ENCODE data around the gene PARD3.

PARD3 gene

GRCh38 chr10:34812771-34813170 lies 2.3 kb downstream of the PARD3 start:
- no peak for DNase-seq
- no peaks in the 10 kb centered on the region for H3K9me3 ChIP-seq (ENCODE audit: control insufficient read depth, low read length)
- peaks cover 5% of the 10 kb centered on the region for H3K27me3 ChIP-seq (replicated peaks; ENCODE audit: control insufficient read depth, insufficient read depth, low read length, poor library complexity, severe bottlenecking)
- no peaks in the 10 kb centered on the region for H3K4me1 ChIP-seq (ENCODE audit: control insufficient read depth, insufficient read depth, low read length, poor library complexity, severe bottlenecking)
- H3K36me3 ChIP-seq (ENCODE audit: control insufficient read depth, insufficient read depth, low read length) = no peaks in the 10 kb centered on the region
- no peak overlapping the region for H3K27ac ChIP-seq (ENCODE audit: insufficient read depth, low read length, poor library complexity, severe bottlenecking)
- H3K4me3 ChIP-seq (ENCODE audit: insufficient read depth, low read depth, low read length, poor library complexity, severe bottlenecking) = no peak overlapping the region

DNA sequence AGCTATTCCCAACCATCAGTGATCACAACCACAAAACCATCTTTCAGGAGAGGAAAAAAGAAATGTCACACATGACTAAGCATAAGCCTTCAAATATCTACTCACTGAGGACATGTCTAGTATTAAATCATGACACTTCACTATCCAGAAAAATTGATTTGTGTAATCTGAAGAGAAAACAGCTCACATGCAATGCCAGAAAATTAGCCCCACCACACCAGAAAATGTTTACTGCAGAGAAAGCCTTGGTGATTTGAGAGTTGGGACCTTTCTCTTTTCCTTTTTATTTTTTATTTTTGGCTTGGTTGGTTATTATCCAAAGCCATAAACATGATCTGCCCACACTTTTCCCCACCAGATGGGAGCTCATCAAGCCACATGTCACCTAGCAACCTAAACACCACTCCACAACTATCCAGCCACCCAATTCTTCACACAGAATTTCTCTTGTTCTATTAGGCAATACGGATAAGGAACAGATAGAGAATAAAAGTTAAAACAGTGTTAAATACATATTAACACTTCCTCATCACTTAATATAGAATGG lies 3.1 kb downstream of the PARD3 start:
- Histone ChIP-seq H3K4me3 (ENCODE audit: insufficient read depth, low read depth, low read length, poor library complexity, severe bottlenecking) (no peak overlapping the region), H3K9me3 (ENCODE audit: control insufficient read depth, low read length) (no peaks in the 10 kb centered on the region), H3K36me3 (ENCODE audit: control insufficient read depth, insufficient read depth, low read length) (no peaks in the 10 kb centered on the region), H3K27ac (ENCODE audit: insufficient read depth, low read length, poor library complexity, severe bottlenecking) (no peak overlapping the region), H3K4me1 (ENCODE audit: control insufficient read depth, insufficient read depth, low read length, poor library complexity, severe bottlenecking) (no peaks in the 10 kb centered on the region), H3K27me3 (replicated peaks; ENCODE audit: control insufficient read depth, insufficient read depth, low read length, poor library complexity, severe bottlenecking) (peaks cover 5% of the 10 kb centered on the region)
- DNase-seq = no peak

DNA sequence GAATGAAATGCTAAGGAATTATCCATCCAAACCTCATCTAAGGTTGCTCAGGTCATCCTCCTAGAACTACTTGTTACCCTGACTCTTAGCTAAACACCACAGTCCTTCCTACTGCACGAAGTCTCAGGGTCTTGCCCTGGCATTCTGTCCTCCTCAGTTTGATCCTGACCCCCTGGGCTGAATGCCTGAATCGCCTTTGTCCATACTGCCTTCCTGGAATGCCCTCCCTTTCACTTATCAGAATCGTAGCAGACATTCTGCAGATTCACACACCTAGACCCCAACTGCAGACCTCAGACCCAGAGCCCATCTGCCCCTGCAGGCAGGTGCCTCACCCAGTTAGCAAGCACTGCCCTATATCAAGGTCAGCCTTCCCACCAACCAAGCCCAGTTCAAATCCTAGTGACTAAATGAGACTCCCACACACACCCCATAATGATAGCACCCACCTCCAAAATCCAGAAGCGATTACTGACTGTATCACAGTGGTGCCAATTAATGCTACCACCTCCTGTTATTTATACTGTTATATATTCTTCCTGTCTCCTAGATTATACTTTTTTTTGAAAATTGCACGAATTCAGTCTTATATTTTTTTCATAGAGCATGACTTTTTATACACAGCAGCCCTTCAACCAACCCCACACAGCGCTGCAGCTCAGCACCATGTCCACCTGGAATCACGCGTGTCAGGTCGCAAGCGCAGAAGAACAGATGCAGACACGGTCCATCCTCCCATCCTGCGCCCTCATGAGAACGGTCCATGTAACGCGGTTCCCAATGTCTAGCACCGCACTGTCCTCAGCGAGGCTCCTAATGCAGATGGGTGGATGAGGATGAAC lies 3.7 kb downstream of the PARD3 start:
- Histone ChIP-seq H3K27me3 (replicated peaks; ENCODE audit: control insufficient read depth, insufficient read depth, low read length, poor library complexity, severe bottlenecking) (peaks cover 2% of the 10 kb centered on the region), H3K4me3 (ENCODE audit: insufficient read depth, low read depth, low read length, poor library complexity, severe bottlenecking) (no peak overlapping the region), H3K27ac (ENCODE audit: insufficient read depth, low read length, poor library complexity, severe bottlenecking) (no peak overlapping the region), H3K36me3 (ENCODE audit: control insufficient read depth, insufficient read depth, low read length) (no peaks in the 10 kb centered on the region), H3K4me1 (ENCODE audit: control insufficient read depth, insufficient read depth, low read length, poor library complexity, severe bottlenecking) (no peaks in the 10 kb centered on the region), H3K9me3 (ENCODE audit: control insufficient read depth, low read length) (no peaks in the 10 kb centered on the region)
- DNase-seq = no peak

DNA sequence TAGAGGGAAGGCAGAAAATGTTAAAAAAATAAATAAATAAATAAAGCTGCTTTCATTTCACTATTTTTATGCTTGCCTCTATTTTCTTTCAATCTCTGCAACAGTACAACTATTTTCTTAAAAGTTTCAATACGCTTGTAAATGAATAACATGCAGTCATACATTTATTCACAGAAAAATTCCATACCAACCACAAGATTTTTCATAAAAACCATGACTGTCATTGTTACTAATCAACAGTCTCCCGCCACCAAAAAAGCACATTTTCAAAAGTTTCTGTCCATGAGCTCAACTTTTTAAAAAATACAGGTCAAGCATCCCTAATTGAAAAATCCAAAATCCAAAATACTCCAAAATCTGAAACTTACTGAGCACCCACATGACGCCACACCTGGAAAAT lies 5.3 kb downstream of the PARD3 start:
- no peak overlapping the region for H3K27ac ChIP-seq (ENCODE audit: insufficient read depth, low read length, poor library complexity, severe bottlenecking)
- H3K9me3 ChIP-seq (ENCODE audit: control insufficient read depth, low read length) = no peaks in the 10 kb centered on the region
- H3K36me3 ChIP-seq (ENCODE audit: control insufficient read depth, insufficient read depth, low read length) = no peaks in the 10 kb centered on the region
- no peaks in the 10 kb centered on the region for H3K4me1 ChIP-seq (ENCODE audit: control insufficient read depth, insufficient read depth, low read length, poor library complexity, severe bottlenecking)
- H3K27me3 ChIP-seq (replicated peaks; ENCODE audit: control insufficient read depth, insufficient read depth, low read length, poor library complexity, severe bottlenecking) = no peaks in the 10 kb centered on the region
- no peak overlapping the region for H3K4me3 ChIP-seq (ENCODE audit: insufficient read depth, low read depth, low read length, poor library complexity, severe bottlenecking)
- no peak for DNase-seq

GRCh38 chr10:34808801-34809745 lies 6.0 kb downstream of the PARD3 start:
- Histone ChIP-seq H3K27me3 (replicated peaks; ENCODE audit: control insufficient read depth, insufficient read depth, low read length, poor library complexity, severe bottlenecking) (no peaks in the 10 kb centered on the region), H3K4me1 (ENCODE audit: control insufficient read depth, insufficient read depth, low read length, poor library complexity, severe bottlenecking) (no peaks in the 10 kb centered on the region), H3K36me3 (ENCODE audit: control insufficient read depth, insufficient read depth, low read length) (no peaks in the 10 kb centered on the region), H3K4me3 (ENCODE audit: insufficient read depth, low read depth, low read length, poor library complexity, severe bottlenecking) (no peak overlapping the region), H3K27ac (ENCODE audit: insufficient read depth, low read length, poor library complexity, severe bottlenecking) (no peak overlapping the region), H3K9me3 (ENCODE audit: control insufficient read depth, low read length) (no peaks in the 10 kb centered on the region)
- DNase-seq = no peak

DNA sequence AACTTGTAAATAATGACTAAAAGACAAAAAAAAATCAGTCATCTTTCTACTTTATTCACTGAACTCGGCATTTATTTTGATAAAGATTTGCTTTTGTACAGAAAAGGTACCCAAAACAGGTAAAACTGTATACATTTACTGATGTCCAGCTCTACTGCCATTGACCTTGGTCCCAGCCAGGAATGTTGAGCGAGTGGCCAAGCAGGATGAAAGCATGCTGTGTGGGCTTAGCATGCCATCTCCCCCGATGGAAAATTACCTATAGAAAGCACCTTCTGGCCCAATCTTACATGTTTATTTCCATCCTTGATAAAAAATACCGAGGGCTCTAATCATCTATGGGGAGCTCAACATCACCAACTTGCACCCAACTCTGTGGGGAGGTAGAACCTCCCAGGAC lies 6.8 kb downstream of the PARD3 start:
- H3K4me1 ChIP-seq (ENCODE audit: control insufficient read depth, insufficient read depth, low read length, poor library complexity, severe bottlenecking) = no peaks in the 10 kb centered on the region
- H3K36me3 ChIP-seq (ENCODE audit: control insufficient read depth, insufficient read depth, low read length) = no peaks in the 10 kb centered on the region
- H3K27me3 ChIP-seq (replicated peaks; ENCODE audit: control insufficient read depth, insufficient read depth, low read length, poor library complexity, severe bottlenecking) = no peaks in the 10 kb centered on the region
- H3K27ac ChIP-seq (ENCODE audit: insufficient read depth, low read length, poor library complexity, severe bottlenecking) = no peak overlapping the region
- H3K9me3 ChIP-seq (ENCODE audit: control insufficient read depth, low read length) = no peaks in the 10 kb centered on the region
- H3K4me3 ChIP-seq (ENCODE audit: insufficient read depth, low read depth, low read length, poor library complexity, severe bottlenecking) = no peak overlapping the region
- DNase-seq = no peak

DNA sequence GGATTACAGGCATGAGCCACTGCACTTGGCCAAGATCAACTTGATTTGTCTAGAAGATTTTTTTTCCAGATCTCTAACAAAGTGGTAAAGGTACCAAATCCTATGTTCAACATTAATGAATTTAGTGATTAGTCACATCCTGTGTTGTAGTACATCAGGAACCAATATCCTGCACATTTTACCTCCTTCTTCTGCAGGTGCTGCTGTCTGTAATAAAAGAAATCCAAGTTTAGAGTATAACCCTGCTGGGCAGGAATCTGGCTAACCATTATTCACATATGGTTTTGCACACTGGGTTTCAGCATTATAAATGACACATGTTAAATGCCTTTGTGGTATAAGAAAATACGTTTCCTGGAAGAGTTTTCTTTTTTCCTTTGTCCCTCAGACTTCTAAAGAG lies 10.8 kb downstream of the PARD3 start:
- Histone ChIP-seq H3K36me3 (ENCODE audit: control insufficient read depth, insufficient read depth, low read length) (no peaks in the 10 kb centered on the region), H3K27ac (ENCODE audit: insufficient read depth, low read length, poor library complexity, severe bottlenecking) (no peak overlapping the region)
- no peak for DNase-seq

GRCh38 chr10:34802692-34803091 lies 12.4 kb downstream of the PARD3 start:
- no peak overlapping the region for H3K27ac ChIP-seq (ENCODE audit: insufficient read depth, low read length, poor library complexity, severe bottlenecking)
- H3K27me3 ChIP-seq (replicated peaks; ENCODE audit: control insufficient read depth, insufficient read depth, low read length, poor library complexity, severe bottlenecking) = no peaks in the 10 kb centered on the region
- no peaks in the 10 kb centered on the region for H3K4me1 ChIP-seq (ENCODE audit: control insufficient read depth, insufficient read depth, low read length, poor library complexity, severe bottlenecking)
- no peaks in the 10 kb centered on the region for H3K36me3 ChIP-seq (ENCODE audit: control insufficient read depth, insufficient read depth, low read length)
- H3K4me3 ChIP-seq (ENCODE audit: insufficient read depth, low read depth, low read length, poor library complexity, severe bottlenecking) = no peak overlapping the region
- DNase-seq = no peak
- no peaks in the 10 kb centered on the region for H3K9me3 ChIP-seq (ENCODE audit: control insufficient read depth, low read length)

More for the DNA sequence above, 10.8 kb downstream of the PARD3 start:
- no peak overlapping the region for H3K4me3 ChIP-seq (ENCODE audit: insufficient read depth, low read depth, low read length, poor library complexity, severe bottlenecking)
- no peaks in the 10 kb centered on the region for H3K4me1 ChIP-seq (ENCODE audit: control insufficient read depth, insufficient read depth, low read length, poor library complexity, severe bottlenecking)
- H3K27me3 ChIP-seq (replicated peaks; ENCODE audit: control insufficient read depth, insufficient read depth, low read length, poor library complexity, severe bottlenecking) = no peaks in the 10 kb centered on the region
- no peaks in the 10 kb centered on the region for H3K9me3 ChIP-seq (ENCODE audit: control insufficient read depth, low read length)

- DNase-seq = no peak
- Histone ChIP-seq H3K9me3 (ENCODE audit: control insufficient read depth, low read length) (no peaks in the 10 kb centered on the region), H3K4me3 (ENCODE audit: insufficient read depth, low read depth, low read length, poor library complexity, severe bottlenecking) (no peak overlapping the region), H3K36me3 (ENCODE audit: control insufficient read depth, insufficient read depth, low read length) (no peaks in the 10 kb centered on the region), H3K4me1 (ENCODE audit: control insufficient read depth, insufficient read depth, low read length, poor library complexity, severe bottlenecking) (no peaks in the 10 kb centered on the region), H3K27me3 (replicated peaks; ENCODE audit: control insufficient read depth, insufficient read depth, low read length, poor library complexity, severe bottlenecking) (no peaks in the 10 kb centered on the region), H3K27ac (ENCODE audit: insufficient read depth, low read length, poor library complexity, severe bottlenecking) (no peak overlapping the region)
Observed at GRCh38 chr10:34801097-34801733, 13.9 kb downstream of the PARD3 start.
